OCI-LY3 (cell line): Measurements from ENCODE around the gene MACROD2.

Experiments used
- H2AFZ ChIP-seq: fragments of 200-600, 300-600 bp; shearing (Covaris generic); 2 replicates; pipeline ENCODE4 v1.6.0; 2014; ENCODE audit warnings: antibody characterized with exemption, low read depth, low read length
- H3K27ac ChIP-seq: fragments of 200-600, 300-600 bp; sonication (generic); 2 replicates; pipeline ENCODE4 v1.5.1; 2014; ENCODE audit warnings: mild to moderate bottlenecking, low read length, moderate library complexity, mixed read lengths
- H3K27me3 ChIP-seq: fragments of 200-600, 300-600 bp; sonication (generic); 2 replicates; pipeline ENCODE4 v1.6.1; 2014; ENCODE audit warnings: low read depth, low read length, mixed read lengths
- H3K36me3 ChIP-seq: fragments of 200-600, 300-600 bp; sonication (generic); replicated peaks from 2 replicates; pipeline ENCODE3; 2014; ENCODE audit warnings: low read depth, low read length, mixed read lengths
- H3K4me1 ChIP-seq: fragments of 300-600, 200-600 bp; sonication (generic); 2 replicates; pipeline ENCODE4 v1.6.1; 2014; ENCODE audit warnings: low read length, mixed read lengths
- H3K4me2 ChIP-seq: fragments of 200-600, 300-600 bp; sonication (generic); 2 replicates; pipeline ENCODE4 v1.6.1; 2014; ENCODE audit warnings: low read length, mixed read lengths
- H3K4me3 ChIP-seq: fragments of 300-600, 200-600 bp; sonication (generic); 2 replicates; pipeline ENCODE4 v1.5.1; 2014; ENCODE audit warnings: antibody characterized with exemption, mild to moderate bottlenecking, low read length, moderate library complexity
- H3K79me2 ChIP-seq: fragments of 300-600, 200-600 bp; shearing (Covaris generic); 2 replicates; pipeline ENCODE4 v1.6.1; 2014; ENCODE audit warnings: mild to moderate bottlenecking, low read length, mixed read lengths
- H3K9ac ChIP-seq: fragments of 300-600, 200-600 bp; shearing (Covaris generic); 2 replicates; pipeline ENCODE4 v1.6.0; 2014; ENCODE audit warnings: mild to moderate bottlenecking, low read length, moderate library complexity
- H3K9me3 ChIP-seq: fragments of 200-600, 300-600 bp; shearing (Covaris generic); 2 replicates; pipeline ENCODE4 v1.6.1; 2014; ENCODE audit warnings: low read length, mixed read lengths; ENCODE audit not compliant: insufficient read depth
- H4K20me1 ChIP-seq: fragments of 200-600, 300-600 bp; sonication (generic); 2 replicates; pipeline ENCODE4 v1.6.1; 2016; ENCODE audit warnings: low read length, mixed read lengths; ENCODE audit not compliant: insufficient read depth
- CTCF ChIP-seq: fragments of 200-600, 300-600 bp; sonication (generic); IDR thresholded peaks from 2 replicates; pipeline ENCODE4 v1.5.1; 2014; ENCODE audit warnings: antibody characterized with exemption, low read length, low read depth
- EZH2phosphoT487 ChIP-seq: fragments of 200-600 bp; shearing (Covaris generic); IDR thresholded peaks from 2 replicates; pipeline ENCODE4 v1.6.1; 2018; ENCODE audit warnings: antibody characterized with exemption, mixed run types, low read depth

Gene MACROD2

DNA sequence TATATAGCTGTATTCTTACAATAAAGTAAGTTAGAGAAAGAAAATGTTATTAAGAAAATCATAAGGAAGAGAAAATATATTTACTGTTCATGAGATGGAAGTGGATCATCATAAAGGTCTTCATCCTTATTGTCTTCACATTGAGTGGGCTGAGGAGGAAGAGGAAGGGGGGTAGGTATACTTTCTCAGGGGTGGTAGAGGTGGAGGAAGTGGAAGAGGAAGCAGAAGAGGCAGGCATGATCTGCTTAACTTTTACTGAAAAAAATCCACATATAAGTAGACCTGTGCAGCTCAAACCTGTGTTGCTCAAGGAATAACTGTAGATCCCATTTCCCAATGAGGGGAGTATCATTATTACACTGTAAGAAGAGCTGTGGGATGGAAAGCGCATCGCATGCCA, 1863.7 kb downstream of the MACROD2 start:
- no peaks in the 10 kb centered on the region for H3K9me3 ChIP-seq
- H2AFZ ChIP-seq: no peak overlapping the region
- H3K4me2 ChIP-seq: no peak overlapping the region; the same call in 1 of the 2 replicates
- no peaks in the 10 kb centered on the region for H3K27me3 ChIP-seq
- H3K36me3 ChIP-seq: peaks cover 3% of the 10 kb centered on the region
- no peak overlapping the region for H3K4me3 ChIP-seq
- no peaks in the 10 kb centered on the region for H4K20me1 ChIP-seq
- TF ChIP-seq EZH2phosphoT487 (no peak), CTCF (no peak)
- no peaks in the 10 kb centered on the region for H3K79me2 ChIP-seq
- H3K27ac ChIP-seq: no peak overlapping the region
- H3K4me1 ChIP-seq: peaks cover 47% of the 10 kb centered on the region
- H3K9ac ChIP-seq: no peak overlapping the region

DNA sequence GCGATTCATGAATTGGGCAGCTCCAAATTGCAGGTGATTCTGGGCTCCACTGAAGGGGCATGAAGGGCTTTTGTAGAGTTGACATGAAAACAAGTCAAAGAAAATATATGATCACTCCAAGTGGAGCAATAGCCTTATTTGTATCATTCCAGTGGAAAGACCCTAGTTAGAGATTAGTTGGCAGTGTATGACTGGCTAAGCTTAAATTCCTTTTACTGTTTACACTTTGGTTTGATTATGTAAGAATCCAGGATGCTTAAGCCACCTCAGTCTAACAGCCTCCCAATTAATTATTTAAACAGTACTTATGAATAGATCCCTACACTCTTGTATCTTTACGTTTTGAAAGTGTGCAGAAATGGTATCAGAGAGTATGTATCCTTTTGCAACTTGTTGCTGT, 1865.5 kb downstream of the MACROD2 start:
- H3K36me3 ChIP-seq: peaks cover 3% of the 10 kb centered on the region

DNA sequence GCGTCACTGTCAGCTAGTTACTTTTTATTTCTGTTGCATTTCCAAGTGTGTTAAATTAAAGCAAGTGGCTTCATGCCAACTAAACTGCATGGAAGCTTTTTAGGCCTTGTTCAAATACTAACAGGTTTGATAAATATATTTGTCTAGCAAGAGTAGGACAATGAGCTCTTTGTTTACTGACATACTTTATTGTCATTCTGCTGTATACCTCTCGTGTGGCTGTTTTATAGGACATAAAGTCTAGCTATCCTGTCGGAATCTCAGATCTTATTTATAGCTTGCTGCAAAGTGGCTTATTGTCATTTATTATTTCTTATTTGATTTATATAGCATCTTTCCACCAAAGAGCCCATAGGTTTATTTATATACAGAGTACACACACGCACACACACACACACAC, 1866.9 kb downstream of the MACROD2 start:
- TF ChIP-seq CTCF: no peak
- no peak for TF ChIP-seq EZH2phosphoT487
- no peaks in the 10 kb centered on the region for H3K9me3 ChIP-seq
- H3K9ac ChIP-seq: no peak overlapping the region
- peaks cover 3% of the 10 kb centered on the region for H3K36me3 ChIP-seq
- H3K27me3 ChIP-seq: no peaks in the 10 kb centered on the region
- no peak overlapping the region for H3K4me2 ChIP-seq
- H2AFZ ChIP-seq: no peak overlapping the region
- H3K4me1 ChIP-seq: peaks cover 62% of the 10 kb centered on the region
- H3K4me3 ChIP-seq: no peak overlapping the region
- H3K27ac ChIP-seq: no peak overlapping the region
- no peaks in the 10 kb centered on the region for H3K79me2 ChIP-seq
- H4K20me1 ChIP-seq: no peaks in the 10 kb centered on the region

More for the DNA sequence above, 1865.5 kb downstream of the MACROD2 start:
- H3K9me3 ChIP-seq: no peaks in the 10 kb centered on the region
- H3K9ac ChIP-seq: no peak overlapping the region
- no peaks in the 10 kb centered on the region for H3K27me3 ChIP-seq
- H4K20me1 ChIP-seq: no peaks in the 10 kb centered on the region
- H3K4me1 ChIP-seq: peaks cover 58% of the 10 kb centered on the region
- H2AFZ ChIP-seq: no peak overlapping the region
- H3K4me2 ChIP-seq: no peak overlapping the region
- no peak overlapping the region for H3K27ac ChIP-seq
- H3K4me3 ChIP-seq: no peak overlapping the region
- H3K79me2 ChIP-seq: no peaks in the 10 kb centered on the region
- TF ChIP-seq EZH2phosphoT487 (no peak), CTCF (no peak)

GRCh38 chr20:15863735-15864134, 1868.4 kb downstream of the MACROD2 start:
- Histone ChIP-seq H3K9me3 (no peaks in the 10 kb centered on the region), H3K4me2 (no peak overlapping the region), H3K27ac (no peak overlapping the region), H4K20me1 (no peaks in the 10 kb centered on the region), H3K4me1 (peaks cover 51% of the 10 kb centered on the region), H3K27me3 (no peaks in the 10 kb centered on the region), H3K79me2 (no peaks in the 10 kb centered on the region), H3K36me3 (peaks cover 3% of the 10 kb centered on the region), H3K9ac (no peak overlapping the region), H3K4me3 (no peak overlapping the region), H2AFZ (no peak overlapping the region)
- TF ChIP-seq CTCF: no peak
- no peak for TF ChIP-seq EZH2phosphoT487
